ENCODE data around the gene MROH9. TPM values are rescaled to one million over a fixed set of nuclear protein-coding genes. Genes with fewer than 3 reads are reported as not detected.

MROH9 gene
- total RNA-seq, 4 donors from 2014 or later, result not detected

- Histone ChIP-seq H3K27me3 (no peaks in the 10 kb centered on the region), H3K9me3 (no peaks in the 10 kb centered on the region), H3K36me3 (no peaks in the 10 kb centered on the region), H3K4me3 (no peak overlapping the region), H3K27ac (no peak overlapping the region), H3K4me1 (no peaks in the 10 kb centered on the region)
- no peak for ATAC-seq
- 73 to 84% methylated on average over 1 of the region's 1 CpG for WGBS, 2 donors (ENCODE audit: low coverage in 1 of 2)
- TF ChIP-seq CTCF (IDR thresholded peaks at IDR 0.05) (no peak), POLR2AphosphoS5 (IDR thresholded peaks at IDR 0.05) (no peak), EP300 (IDR thresholded peaks at IDR 0.05) (no peak), POLR2A (IDR thresholded peaks at IDR 0.05) (no peak)
These were observed 50.1 kb downstream of the MROH9 start for GRCh38 chr1:170985406-170985805.

GRCh38 chr1:170986901-170987300, 51.6 kb downstream of the MROH9 start:
- Histone ChIP-seq H3K4me3 (no peak overlapping the region), H3K27me3 (no peaks in the 10 kb centered on the region), H3K9me3 (no peaks in the 10 kb centered on the region), H3K36me3 (no peaks in the 10 kb centered on the region), H3K4me1 (no peaks in the 10 kb centered on the region), H3K27ac (no peak overlapping the region)
- WGBS, 2 donors (ENCODE audit: low coverage in 1 of 2), result 70 to 90% methylated on average over 3 of the region's 3 CpGs
- TF ChIP-seq POLR2A (IDR thresholded peaks at IDR 0.05) (no peak), POLR2AphosphoS5 (IDR thresholded peaks at IDR 0.05) (no peak), EP300 (IDR thresholded peaks at IDR 0.05) (no peak), CTCF (IDR thresholded peaks at IDR 0.05) (no peak)
- ATAC-seq, result no peak

GRCh38 chr1:170987424-170987823, 52.1 kb downstream of the MROH9 start:
- no peak for ATAC-seq
- no peaks in the 10 kb centered on the region for H3K9me3 ChIP-seq
- no peak for TF ChIP-seq EP300 (IDR thresholded peaks at IDR 0.05)
- TF ChIP-seq CTCF (IDR thresholded peaks at IDR 0.05), result no peak
- no peak for TF ChIP-seq POLR2A (IDR thresholded peaks at IDR 0.05)
- TF ChIP-seq POLR2AphosphoS5 (IDR thresholded peaks at IDR 0.05), result no peak

GRCh38 chr1:170993151-170993550, 57.8 kb downstream of the MROH9 start:
- Histone ChIP-seq H3K4me3 (no peak overlapping the region), H3K27ac (no peak overlapping the region), H3K36me3 (no peaks in the 10 kb centered on the region), H3K4me1 (no peaks in the 10 kb centered on the region), H3K9me3 (no peaks in the 10 kb centered on the region), H3K27me3 (no peaks in the 10 kb centered on the region)
- TF ChIP-seq POLR2AphosphoS5 (IDR thresholded peaks at IDR 0.05) (no peak), POLR2A (IDR thresholded peaks at IDR 0.05) (no peak), EP300 (IDR thresholded peaks at IDR 0.05) (no peak), CTCF (IDR thresholded peaks at IDR 0.05) (no peak)
- ATAC-seq, result no peak

More at GRCh38 chr1:170987424-170987823, 52.1 kb downstream of the MROH9 start:
- H3K36me3 ChIP-seq, result no peaks in the 10 kb centered on the region
- WGBS, 2 donors (ENCODE audit: low coverage in 1 of 2), result 71 to 84% methylated on average over 5 of the region's 5 CpGs
- no peak overlapping the region for H3K27ac ChIP-seq
- no peaks in the 10 kb centered on the region for H3K4me1 ChIP-seq
- H3K27me3 ChIP-seq, result no peaks in the 10 kb centered on the region
- no peak overlapping the region for H3K4me3 ChIP-seq

GRCh38 chr1:170993717-170994116, 58.4 kb downstream of the MROH9 start:
- 94 to 100% methylated on average over 1 of the region's 1 CpG for WGBS, 2 donors (ENCODE audit: low coverage in 1 of 2)
- no peaks in the 10 kb centered on the region for H3K4me1 ChIP-seq

More at GRCh38 chr1:170993717-170994116, 58.4 kb downstream of the MROH9 start:
- no peaks in the 10 kb centered on the region for H3K9me3 ChIP-seq
- no peak for TF ChIP-seq POLR2A (IDR thresholded peaks at IDR 0.05)
- no peak for TF ChIP-seq EP300 (IDR thresholded peaks at IDR 0.05)
- TF ChIP-seq CTCF (IDR thresholded peaks at IDR 0.05), result no peak
- TF ChIP-seq POLR2AphosphoS5 (IDR thresholded peaks at IDR 0.05), result no peak
- H3K36me3 ChIP-seq, result no peaks in the 10 kb centered on the region
- no peak overlapping the region for H3K27ac ChIP-seq
- H3K4me3 ChIP-seq, result no peak overlapping the region
- ATAC-seq, result no peak
- no peaks in the 10 kb centered on the region for H3K27me3 ChIP-seq

Data from gastroesophageal sphincter (tissue), 4 donors.